OCI-LY3 (cell line): ENCODE data around the gene PIEZO1.

Experiments used
- CTCF ChIP-seq: fragments of 200-600, 300-600 bp; sonication (generic); IDR thresholded peaks from 2 replicates; pipeline ENCODE4 v1.5.1; 2014; ENCODE audit warnings: antibody characterized with exemption, low read length, low read depth
- EZH2phosphoT487 ChIP-seq: fragments of 200-600 bp; shearing (Covaris generic); IDR thresholded peaks from 2 replicates; pipeline ENCODE4 v1.6.1; 2018; ENCODE audit warnings: antibody characterized with exemption, mixed run types, low read depth

- no peak for TF ChIP-seq CTCF
- TF ChIP-seq EZH2phosphoT487 = no peak
Observed at GRCh38 chr16:88768071-88768783, 16.8 kb downstream of the PIEZO1 start.
